BLaER1 treated with 17β-estradiol and CSF1 and Interleukin-3, amounts not matched to agents 10 nM and 100 nM (cell line): ENCODE measurements around the gene NEMP2.

Source experiments
- H3K27ac ChIP-seq, 11 experiments: shearing (Covaris generic); formaldehyde crosslinking; 2 replicates each; pipeline ENCODE4 v1.8.1; 2022
- H3K27me3 ChIP-seq, 11 experiments: shearing (Covaris generic); formaldehyde crosslinking; 2 replicates each; pipeline ENCODE4 v1.8.1; 2022
- H3K36me3 ChIP-seq, 11 experiments: shearing (Covaris generic); formaldehyde crosslinking; 2 replicates each; pipeline ENCODE4 v1.8.1; 2022
- H3K4me1 ChIP-seq, 10 experiments: shearing (Covaris generic); formaldehyde crosslinking; 2 replicates each; pipeline ENCODE4 v1.8.1; 2022
- H3K4me2 ChIP-seq, 11 experiments: shearing (Covaris generic); formaldehyde crosslinking; 2 replicates each; pipeline ENCODE4 v1.8.1; 2022
- H3K4me3 ChIP-seq, 10 experiments: shearing (Covaris generic); formaldehyde crosslinking; 2 replicates each; pipeline ENCODE4 v1.8.1; 2022
- H3K9ac ChIP-seq, 11 experiments: shearing (Covaris generic); formaldehyde crosslinking; 2 replicates each; pipeline ENCODE4 v1.8.1; 2022
- H3K9me3 ChIP-seq, 11 experiments: shearing (Covaris generic); formaldehyde crosslinking; replicated peaks in 1 of 11; 2 replicates each; pipeline ENCODE4 v1.8.1; 2022
- H4K20me1 ChIP-seq, 11 experiments: shearing (Covaris generic); formaldehyde crosslinking; 2 replicates each; pipeline ENCODE4 v1.8.1; 2022
- Cebpa-rat ChIP-seq, 11 experiments: shearing (Covaris generic); IDR thresholded peaks; 2 replicates each; pipeline ENCODE4 v1.8.1; 2022

The NEMP2 gene

GRCh38 chr2:190576573-190576972 is 42.1 kb upstream of the NEMP2 start:
- no peak overlapping the region for H3K9ac ChIP-seq
- H3K4me3 ChIP-seq: no peak overlapping the region
- no peaks in the 10 kb centered on the region for H3K36me3 ChIP-seq
- no peak for TF ChIP-seq Cebpa-rat (IDR thresholded peaks at IDR 0.05)
- peaks cover 5 to 20% (median 10%) of the 10 kb centered on the region in 10 experiments; a peak in 16 of 20 replicates for H3K4me1 ChIP-seq
- H3K4me2 ChIP-seq: no peak overlapping the region
- no peaks in the 10 kb centered on the region for H3K27me3 ChIP-seq
- H3K9me3 ChIP-seq: no peaks in the 10 kb centered on the region
- H4K20me1 ChIP-seq: no peaks in the 10 kb centered on the region
- no peak overlapping the region for H3K27ac ChIP-seq

DNA sequence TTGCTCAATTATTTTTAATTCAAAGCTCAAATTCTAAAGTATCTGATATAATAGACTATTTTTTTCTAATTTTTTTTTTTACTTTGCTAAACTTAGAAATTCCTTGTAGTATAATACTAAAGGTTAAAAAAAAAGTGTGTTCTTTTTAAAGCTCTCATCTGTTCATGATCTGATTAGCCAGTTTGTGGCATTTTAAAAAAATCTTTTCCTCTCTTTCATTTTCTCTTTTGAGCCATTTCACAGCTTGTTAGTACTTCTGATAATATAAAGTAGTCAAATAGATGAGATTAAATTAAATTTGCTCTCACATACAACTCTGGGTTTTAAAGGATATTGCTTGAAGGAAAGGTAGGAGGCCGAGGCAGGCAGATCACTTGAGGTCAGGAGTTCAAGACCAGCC is 40.7 kb upstream of the NEMP2 start:
- no peak overlapping the region for H3K27ac ChIP-seq
- peaks cover 5 to 21% (median 10%) of the 10 kb centered on the region in 10 experiments; a peak in 16 of 20 replicates for H3K4me1 ChIP-seq
- no peak overlapping the region for H3K9ac ChIP-seq
- no peak overlapping the region for H3K4me3 ChIP-seq
- no peak overlapping the region for H3K4me2 ChIP-seq
- H4K20me1 ChIP-seq: no peaks in the 10 kb centered on the region
- no peaks in the 10 kb centered on the region for H3K27me3 ChIP-seq
- H3K9me3 ChIP-seq: no peaks in the 10 kb centered on the region
- H3K36me3 ChIP-seq: no peaks in the 10 kb centered on the region
- no peak for TF ChIP-seq Cebpa-rat (IDR thresholded peaks at IDR 0.05)

- Histone ChIP-seq H3K27me3 (no peaks in the 10 kb centered on the region), H3K4me3 (no peak overlapping the region)
- no peak for TF ChIP-seq Cebpa-rat (IDR thresholded peaks at IDR 0.05)
Observed at GRCh38 chr2:190574169-190574568, 39.6 kb upstream of the NEMP2 start.

DNA sequence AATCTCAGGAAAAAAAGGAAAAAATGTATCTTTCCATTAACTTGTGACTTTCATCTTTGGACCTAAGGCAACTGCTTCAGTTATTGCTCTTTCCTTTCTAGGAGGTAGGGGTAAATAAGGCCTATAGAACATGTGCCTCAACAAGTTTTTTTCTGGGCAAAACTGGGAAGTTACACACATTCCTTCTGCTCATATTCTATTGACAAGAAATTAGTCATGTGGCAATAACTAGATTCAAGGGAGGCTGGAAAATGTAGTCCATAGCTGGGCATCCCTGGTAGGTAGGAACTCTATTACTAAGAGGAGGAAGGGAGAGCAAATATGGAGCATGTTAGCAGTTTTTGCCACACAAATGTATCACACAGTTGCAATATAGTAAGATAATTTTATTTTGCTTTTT is 37.7 kb upstream of the NEMP2 start:
- peaks cover 0 to 5% (median 0%) of the 10 kb centered on the region in 10 experiments; a peak in 2 of 20 replicates for H3K4me1 ChIP-seq
- no peaks in the 10 kb centered on the region for H4K20me1 ChIP-seq
- H3K27me3 ChIP-seq: no peaks in the 10 kb centered on the region
- H3K9ac ChIP-seq: no peak overlapping the region
- H3K4me3 ChIP-seq: no peak overlapping the region
- no peak overlapping the region for H3K4me2 ChIP-seq
- H3K27ac ChIP-seq: no peak overlapping the region
- H3K9me3 ChIP-seq: peaks cover 10 to 18% (median 13%) of the 10 kb centered on the region in 11 experiments
- peaks cover 0 to 7% (median 0%) of the 10 kb centered on the region in 11 experiments; a peak in 1 of 22 replicates for H3K36me3 ChIP-seq
- TF ChIP-seq Cebpa-rat (IDR thresholded peaks at IDR 0.05): no peak

More at GRCh38 chr2:190574169-190574568, 39.6 kb upstream of the NEMP2 start:
- H3K4me1 ChIP-seq: peaks cover 5 to 21% (median 10%) of the 10 kb centered on the region in 10 experiments; a peak in 16 of 20 replicates
- H4K20me1 ChIP-seq: no peaks in the 10 kb centered on the region
- H3K36me3 ChIP-seq: no peaks in the 10 kb centered on the region
- no peaks in the 10 kb centered on the region for H3K9me3 ChIP-seq
- H3K27ac ChIP-seq: no peak overlapping the region
- H3K9ac ChIP-seq: no peak overlapping the region
- H3K4me2 ChIP-seq: no peak overlapping the region

GRCh38 chr2:190571686-190572085 is 37.2 kb upstream of the NEMP2 start:
- Histone ChIP-seq H3K36me3 (peaks cover 0 to 7% (median 0%) of the 10 kb centered on the region in 11 experiments; a peak in 1 of 22 replicates), H3K4me2 (0 out of 22 replicates have a peak overlapping the region, but pooled peaks of 1 of the 11 experiments have one; percentile 1), H3K9me3 (peaks cover 14 to 23% (median 19%) of the 10 kb centered on the region in 11 experiments), H3K9ac (no peak overlapping the region), H3K4me1 (peaks cover 0 to 5% (median 0%) of the 10 kb centered on the region in 10 experiments; a peak in 2 of 20 replicates), H3K4me3 (no peak overlapping the region), H3K27ac (no peak overlapping the region), H3K27me3 (no peaks in the 10 kb centered on the region), H4K20me1 (no peaks in the 10 kb centered on the region)
- no peak for TF ChIP-seq Cebpa-rat (IDR thresholded peaks at IDR 0.05)

DNA sequence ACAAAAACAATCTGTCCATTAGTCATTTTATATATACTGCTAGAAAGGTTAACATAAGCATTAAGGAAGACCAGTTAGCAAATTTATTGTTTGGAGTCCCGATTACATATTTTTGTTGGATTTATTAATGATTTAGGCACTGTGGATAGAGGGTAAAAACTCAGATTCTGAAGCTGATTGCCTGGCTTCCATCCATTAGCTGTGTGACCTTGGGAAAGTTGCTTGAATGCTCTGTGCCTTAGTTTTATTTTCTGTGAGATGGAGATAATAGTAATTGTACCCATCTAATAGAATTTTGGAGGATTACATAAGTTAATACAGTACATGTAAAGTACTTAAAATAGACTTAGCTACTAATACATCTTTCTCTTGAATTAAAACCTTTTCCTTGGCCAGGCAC is 36.3 kb upstream of the NEMP2 start:
- Histone ChIP-seq H3K27ac (no peak overlapping the region), H3K9ac (no peak overlapping the region), H4K20me1 (no peaks in the 10 kb centered on the region), H3K27me3 (no peaks in the 10 kb centered on the region), H3K4me1 (peaks cover 0 to 5% (median 0%) of the 10 kb centered on the region in 10 experiments; a peak in 2 of 20 replicates), H3K36me3 (peaks cover 0 to 7% (median 0%) of the 10 kb centered on the region in 11 experiments; a peak in 1 of 22 replicates), H3K9me3 (peaks cover 17 to 27% (median 22%) of the 10 kb centered on the region in 11 experiments), H3K4me2 (no peak overlapping the region), H3K4me3 (no peak overlapping the region)
- no peak for TF ChIP-seq Cebpa-rat (IDR thresholded peaks at IDR 0.05)

DNA sequence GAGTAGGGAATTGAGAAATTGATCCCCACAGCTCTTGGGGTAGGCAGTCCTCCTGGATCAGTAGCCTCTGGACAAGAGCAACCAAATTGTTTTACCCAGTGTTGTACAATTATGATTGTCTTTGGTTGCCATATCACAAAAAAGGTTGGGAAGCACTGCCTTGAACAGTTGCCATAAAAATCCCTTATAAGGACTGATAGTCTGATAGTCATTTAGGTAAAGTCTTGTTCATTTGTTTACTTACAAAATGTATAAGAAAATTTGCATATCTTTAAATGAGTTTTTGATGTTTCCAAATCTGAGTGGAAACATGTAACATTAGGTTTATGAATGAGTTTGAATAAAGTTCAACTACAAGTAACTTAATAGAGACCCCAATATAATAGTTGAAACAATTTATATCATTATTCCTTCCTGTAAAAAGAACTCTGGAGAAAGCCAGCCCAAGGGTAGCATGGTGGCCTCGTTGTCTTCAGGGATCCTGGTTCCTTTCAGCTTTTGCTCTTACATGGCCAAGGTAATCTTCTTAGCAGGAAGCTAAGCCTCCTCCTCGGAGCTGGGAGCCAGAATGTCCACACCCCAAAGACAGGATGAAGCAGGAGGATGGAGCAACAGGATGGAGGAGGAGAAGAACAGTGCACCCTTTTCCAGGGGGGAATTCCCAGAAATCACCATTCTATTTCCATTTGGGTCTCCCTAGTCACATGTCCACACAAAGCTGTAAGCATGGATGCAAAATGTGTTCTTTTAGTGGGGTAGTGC is 35.7 kb upstream of the NEMP2 start:
- H3K9me3 ChIP-seq: peaks cover 19 to 34% (median 24%) of the 10 kb centered on the region in 11 experiments
- H3K9ac ChIP-seq: no peak overlapping the region
- H3K27ac ChIP-seq: no peak overlapping the region
- no peak overlapping the region for H3K4me3 ChIP-seq
- H3K4me2 ChIP-seq: no peak overlapping the region
- H3K36me3 ChIP-seq: peaks cover 0 to 7% (median 0%) of the 10 kb centered on the region in 11 experiments; a peak in 1 of 22 replicates
- H4K20me1 ChIP-seq: no peaks in the 10 kb centered on the region
- H3K27me3 ChIP-seq: no peaks in the 10 kb centered on the region
- H3K4me1 ChIP-seq: peaks cover 0 to 5% (median 0%) of the 10 kb centered on the region in 10 experiments; a peak in 2 of 20 replicates
- no peak for TF ChIP-seq Cebpa-rat (IDR thresholded peaks at IDR 0.05)

DNA sequence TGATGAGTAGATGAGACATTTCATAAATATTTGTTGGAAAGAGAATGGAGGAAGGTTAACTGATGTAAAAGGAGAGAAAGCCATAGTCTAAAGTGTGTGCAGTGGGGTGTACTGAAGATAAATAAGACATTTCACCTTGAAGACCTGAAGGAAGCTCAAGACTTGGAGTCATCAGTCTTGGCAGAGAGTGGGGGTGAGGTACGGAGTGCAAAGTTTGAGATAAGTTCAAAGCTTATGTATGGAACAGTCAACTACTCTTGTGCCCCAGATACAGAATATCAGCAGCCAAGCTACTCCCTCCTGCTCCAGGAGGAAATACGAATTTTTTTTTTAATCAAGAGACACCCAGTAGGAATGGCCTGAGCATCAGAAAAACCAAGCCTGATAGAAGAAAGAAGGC is 30.3 kb upstream of the NEMP2 start:
- Histone ChIP-seq H3K4me1 (no peaks in the 10 kb centered on the region), H3K36me3 (peaks cover 0 to 7% (median 0%) of the 10 kb centered on the region in 11 experiments; a peak in 1 of 22 replicates)
- no peak for TF ChIP-seq Cebpa-rat (IDR thresholded peaks at IDR 0.05)

GRCh38 chr2:190563646-190564045 is 29.1 kb upstream of the NEMP2 start:
- Histone ChIP-seq H4K20me1 (no peaks in the 10 kb centered on the region), H3K27ac (no peak overlapping the region), H3K27me3 (no peaks in the 10 kb centered on the region), H3K4me2 (no peak overlapping the region), H3K4me1 (no peaks in the 10 kb centered on the region), H3K9ac (no peak overlapping the region), H3K9me3 (peaks cover 19 to 33% (median 23%) of the 10 kb centered on the region in 11 experiments), H3K4me3 (no peak overlapping the region), H3K36me3 (peaks cover 0 to 7% (median 0%) of the 10 kb centered on the region in 11 experiments; a peak in 1 of 22 replicates)
- no peak for TF ChIP-seq Cebpa-rat (IDR thresholded peaks at IDR 0.05)

More for the DNA sequence above, 30.3 kb upstream of the NEMP2 start:
- no peaks in the 10 kb centered on the region for H3K27me3 ChIP-seq
- H3K4me2 ChIP-seq: no peak overlapping the region
- H3K4me3 ChIP-seq: no peak overlapping the region
- H4K20me1 ChIP-seq: no peaks in the 10 kb centered on the region
- H3K27ac ChIP-seq: no peak overlapping the region
- H3K9me3 ChIP-seq: peaks cover 19 to 34% (median 24%) of the 10 kb centered on the region in 11 experiments
- H3K9ac ChIP-seq: no peak overlapping the region
